ENCODE results near the gene OR6K2.

The OR6K2 gene

GRCh38 chr1:158681606-158682005 is 18.8 kb downstream of the OR6K2 start:
- DNase-seq, result no peak

DNA sequence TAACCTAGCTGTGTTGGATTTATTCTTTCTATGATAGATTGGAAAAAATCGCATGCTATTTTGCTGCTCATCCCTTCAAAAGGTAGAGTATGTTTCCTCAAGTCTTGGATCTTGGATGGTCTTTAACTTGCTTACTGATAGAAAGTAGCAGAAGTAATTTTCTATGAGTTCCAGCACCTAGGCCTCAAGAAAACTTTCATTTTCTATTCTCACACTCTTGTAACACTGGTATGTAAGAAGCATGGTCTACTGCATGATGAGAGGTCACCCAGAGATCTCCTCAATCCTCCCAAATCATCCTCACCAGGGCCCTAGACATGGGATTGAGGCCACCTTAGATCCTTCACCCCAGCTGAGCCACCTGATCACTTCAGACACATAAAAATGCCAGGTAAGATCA is 21.2 kb downstream of the OR6K2 start:
- no peak for DNase-seq

DNA sequence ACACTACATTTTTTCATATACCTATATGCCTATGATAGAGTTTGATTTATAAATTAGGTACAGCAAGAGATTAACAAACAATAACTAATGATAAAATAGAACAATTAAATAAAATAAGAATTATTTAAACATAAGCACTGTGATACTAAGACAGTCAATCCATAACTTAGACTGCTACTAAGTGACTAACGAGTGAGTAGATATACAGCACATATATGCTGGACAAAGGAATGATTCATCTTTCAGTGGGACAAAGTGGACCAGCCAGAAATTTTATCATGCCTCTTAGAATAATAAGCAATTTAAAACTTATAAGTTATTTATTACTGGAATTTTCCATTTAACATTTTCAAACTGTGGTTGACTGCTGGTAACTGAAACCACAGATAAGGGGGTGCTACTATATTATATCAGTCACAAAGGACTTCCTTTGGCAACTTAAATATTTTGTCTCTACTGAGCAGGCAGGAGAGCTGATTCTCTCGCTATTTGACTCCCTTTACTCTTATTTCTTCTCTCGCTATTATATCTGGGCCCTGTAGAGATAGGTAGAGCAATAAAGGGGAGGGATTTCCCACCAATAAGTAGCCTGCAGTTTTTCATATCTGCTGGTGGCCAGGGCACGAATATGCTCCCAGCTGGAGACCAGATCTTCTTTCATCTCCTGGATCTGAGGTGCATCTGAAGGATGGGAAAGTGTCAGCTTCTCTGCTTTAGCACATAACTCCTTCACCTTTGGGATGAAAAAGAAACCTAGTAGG is 24.7 kb downstream of the OR6K2 start:
- DNase-seq, result no peak

DNA sequence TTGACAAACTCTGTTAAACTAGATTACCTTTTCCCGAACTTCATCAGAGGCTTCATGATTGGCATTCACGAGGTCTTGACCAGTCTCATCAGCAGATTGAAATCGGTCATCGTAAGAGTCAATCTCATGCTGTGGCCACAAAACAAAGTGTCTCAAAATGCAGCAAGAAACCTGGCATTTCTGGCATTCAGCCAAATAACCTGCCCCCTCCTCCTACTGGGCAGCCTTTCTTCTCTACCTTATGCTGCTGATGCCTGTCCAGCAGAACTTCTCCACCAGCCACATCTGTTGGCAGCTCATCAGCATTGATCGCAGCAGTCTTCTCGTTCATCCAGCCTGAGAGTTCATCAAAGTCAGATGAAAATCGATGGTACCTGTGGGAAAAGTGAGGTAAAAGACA is 26.1 kb downstream of the OR6K2 start:
- no peak for DNase-seq

DNA sequence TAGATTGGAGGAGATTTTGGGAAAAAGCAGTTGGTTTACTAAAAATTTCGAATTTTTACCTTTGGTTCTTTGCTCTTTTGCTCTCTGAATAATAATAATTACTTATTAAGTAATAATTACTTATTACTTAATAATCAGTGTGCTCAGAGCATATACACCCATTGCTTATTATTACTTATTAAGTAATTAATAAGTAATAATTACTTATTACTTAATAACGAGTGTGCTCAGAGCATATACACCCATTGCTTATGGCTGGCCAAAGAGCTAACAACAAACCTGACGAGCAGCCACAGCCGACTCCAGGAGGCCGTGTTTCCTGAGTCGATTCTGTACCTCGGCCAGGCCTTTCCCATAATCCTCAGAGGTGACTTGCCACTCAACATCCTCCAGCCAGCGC is 34.4 kb downstream of the OR6K2 start:
- DNase-seq, result no peak

DNA sequence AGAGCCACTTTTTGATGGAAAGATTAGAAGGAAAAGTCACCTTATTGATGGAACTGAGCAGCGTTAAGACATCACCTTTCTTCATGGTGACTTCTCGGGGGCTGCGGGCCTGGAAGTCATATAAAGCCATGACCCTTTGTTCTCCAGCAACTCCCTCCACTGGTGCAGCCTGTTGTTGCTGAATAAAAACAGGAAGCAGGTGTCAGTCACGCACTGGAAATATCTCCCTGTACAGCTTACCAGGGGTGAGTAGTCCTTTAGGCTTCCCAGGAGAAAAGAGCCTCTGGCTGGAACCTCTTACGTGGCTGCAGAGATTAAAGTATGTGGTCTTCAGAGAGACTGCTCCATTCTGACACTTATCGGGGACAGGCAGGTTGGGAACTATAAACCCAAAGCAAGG is 45.9 kb downstream of the OR6K2 start:
- no peak for DNase-seq

DNA sequence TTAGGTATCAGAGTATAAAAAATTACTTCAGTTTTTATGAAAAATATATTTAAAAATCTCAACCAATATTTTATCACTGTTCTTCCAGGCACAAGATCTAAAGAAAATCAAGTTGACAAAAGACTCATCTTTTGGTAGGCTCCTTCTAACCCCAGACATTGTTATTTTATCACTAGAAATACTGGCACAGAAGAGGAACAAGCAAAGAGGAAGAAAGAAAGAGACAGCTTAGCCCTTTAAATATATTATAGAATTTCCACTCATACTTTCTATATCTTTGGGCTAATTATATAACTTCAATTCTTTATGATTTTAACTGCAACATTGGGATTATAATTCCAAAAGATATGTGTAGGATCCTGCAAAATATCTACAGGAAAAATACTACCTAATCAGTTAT is 46.4 kb downstream of the OR6K2 start:
- no peak for DNase-seq

DNA sequence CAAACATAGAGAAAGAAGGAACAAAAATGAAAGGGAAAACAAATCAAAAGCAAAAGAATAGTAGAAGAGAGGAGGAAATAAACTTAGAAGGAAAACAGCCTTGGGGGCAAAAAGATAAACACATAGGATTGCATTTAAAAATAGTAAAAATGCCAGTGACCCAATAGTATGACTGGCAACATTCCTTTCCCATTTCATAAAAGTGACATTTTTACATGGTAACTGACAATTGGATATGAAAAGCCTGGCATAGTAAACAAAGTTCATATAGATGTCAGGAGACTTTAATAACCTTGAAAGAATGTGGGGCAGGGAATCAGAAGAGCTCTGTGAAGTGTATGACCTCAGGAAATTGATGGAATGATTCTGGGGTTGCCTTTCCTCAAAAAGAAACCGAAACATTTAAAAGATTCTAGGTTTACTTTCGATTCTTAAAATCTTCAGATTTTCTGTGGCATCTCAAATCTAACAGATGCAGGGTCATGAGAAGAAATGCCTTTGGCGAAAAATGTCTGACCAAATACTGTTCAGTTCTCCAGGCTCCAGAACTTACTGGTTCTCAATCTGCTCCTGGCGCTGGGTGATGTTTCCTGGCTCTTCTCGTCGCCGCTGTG is 47.6 kb downstream of the OR6K2 start:
- DNase-seq, result no peak
